Measurements from ENCODE around the gene PHLPP1. TPM values are rescaled to one million over a fixed set of nuclear protein-coding genes. Genes with fewer than 3 reads are reported as not detected.

The PHLPP1 gene
- total RNA-seq, 2 experiments from 2014 or later, result 8.2 to 8.6 TPM

DNA sequence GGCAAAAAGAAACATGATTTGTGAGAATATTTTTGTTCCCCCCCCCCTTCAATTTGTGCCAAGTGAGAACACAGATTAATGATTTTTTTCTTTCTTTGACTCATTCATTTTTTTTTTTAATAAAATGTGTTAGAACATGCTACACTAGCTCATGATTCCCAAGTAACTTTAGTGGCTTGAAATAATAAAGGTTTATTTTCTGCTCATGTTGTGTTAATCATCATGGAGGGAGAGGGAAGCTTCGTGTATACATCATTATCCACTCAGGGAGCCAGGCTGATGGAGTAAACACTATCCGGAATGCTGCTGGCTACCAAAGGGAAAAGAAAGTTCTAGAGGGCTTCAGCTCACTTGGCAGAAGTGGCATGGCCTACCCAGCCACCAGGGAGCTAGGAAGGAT lies 40.6 kb downstream of the PHLPP1 start:
- POLR2A ChIA-PET, result no interaction called here
- DNase-seq, result no peak
- H3K27me3 Mint-ChIP-seq, result no peaks in the 10 kb centered on the region
- TF ChIP-seq, protein P1, sequence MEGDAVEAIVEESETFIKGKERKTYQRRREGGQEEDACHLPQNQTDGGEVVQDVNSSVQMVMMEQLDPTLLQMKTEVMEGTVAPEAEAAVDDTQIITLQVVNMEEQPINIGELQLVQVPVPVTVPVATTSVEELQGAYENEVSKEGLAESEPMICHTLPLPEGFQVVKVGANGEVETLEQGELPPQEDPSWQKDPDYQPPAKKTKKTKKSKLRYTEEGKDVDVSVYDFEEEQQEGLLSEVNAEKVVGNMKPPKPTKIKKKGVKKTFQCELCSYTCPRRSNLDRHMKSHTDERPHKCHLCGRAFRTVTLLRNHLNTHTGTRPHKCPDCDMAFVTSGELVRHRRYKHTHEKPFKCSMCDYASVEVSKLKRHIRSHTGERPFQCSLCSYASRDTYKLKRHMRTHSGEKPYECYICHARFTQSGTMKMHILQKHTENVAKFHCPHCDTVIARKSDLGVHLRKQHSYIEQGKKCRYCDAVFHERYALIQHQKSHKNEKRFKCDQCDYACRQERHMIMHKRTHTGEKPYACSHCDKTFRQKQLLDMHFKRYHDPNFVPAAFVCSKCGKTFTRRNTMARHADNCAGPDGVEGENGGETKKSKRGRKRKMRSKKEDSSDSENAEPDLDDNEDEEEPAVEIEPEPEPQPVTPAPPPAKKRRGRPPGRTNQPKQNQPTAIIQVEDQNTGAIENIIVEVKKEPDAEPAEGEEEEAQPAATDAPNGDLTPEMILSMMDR (IDR thresholded peaks at IDR 0.05), result no peak
- intact Hi-C loops (cut with micrococcal nuclease), result no loop called here
- CTCF ChIA-PET, result no interaction called here
- peaks cover 10% of the 10 kb centered on the region for H3K4me1 Mint-ChIP-seq (ENCODE audit: low read depth)
- no peaks in the 10 kb centered on the region for H3K9me3 Mint-ChIP-seq
- H3K4me3 Mint-ChIP-seq, result no peak overlapping the region
- no peak for ATAC-seq
- no peak overlapping the region for H3K27ac Mint-ChIP-seq
- H3K36me3 Mint-ChIP-seq (ENCODE audit: low read depth), result no peaks in the 10 kb centered on the region

DNA sequence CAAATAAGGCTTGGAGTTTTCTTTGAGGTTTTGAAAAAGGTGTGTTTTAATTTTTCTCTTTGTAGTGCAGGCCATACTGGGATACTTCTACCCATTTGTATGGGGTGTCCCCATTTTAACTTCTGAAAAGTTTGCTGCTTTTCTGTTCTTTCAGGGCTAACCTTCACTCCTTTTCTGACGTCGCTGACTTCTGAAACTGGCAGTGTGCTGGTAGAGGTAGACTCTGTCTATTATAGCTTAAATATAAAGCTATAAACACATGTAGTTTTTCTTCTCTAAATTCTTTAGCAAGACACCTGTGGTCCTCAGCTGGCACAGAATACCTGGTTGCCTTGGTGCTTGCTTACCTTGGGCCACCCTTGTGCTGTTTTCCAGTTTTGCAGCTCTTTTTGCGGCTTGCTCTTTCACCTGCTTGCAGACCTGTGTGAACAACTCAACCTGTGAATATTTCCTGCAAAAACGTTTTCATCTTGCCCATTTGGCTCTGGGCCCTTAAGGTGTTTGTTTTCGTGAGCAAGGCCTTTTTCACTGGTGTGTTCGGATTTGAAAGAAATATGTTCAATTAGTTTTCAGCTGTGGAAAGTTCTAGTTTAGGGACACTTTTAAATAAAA lies 42.2 kb downstream of the PHLPP1 start:
- TF ChIP-seq, protein P1 (IDR thresholded peaks at IDR 0.05), result no peak
- DNase-seq (no peak), ATAC-seq (no peak)
- Mint-ChIP-seq H3K4me3 (no peak overlapping the region), H3K9me3 (no peaks in the 10 kb centered on the region), H3K4me1 (ENCODE audit: low read depth) (peaks cover 1% of the 10 kb centered on the region), H3K27ac (no peak overlapping the region), H3K27me3 (no peaks in the 10 kb centered on the region), H3K36me3 (ENCODE audit: low read depth) (no peaks in the 10 kb centered on the region)
- intact Hi-C loops (cut with micrococcal nuclease), result no loop called here
- CTCF ChIA-PET, result interaction anchor here (0.9 to 2.0 kb wide), 2 partner anchors 16 to 225 kb away, joined by 3 to 5 read pairs; no protein-coding TSS in a partner anchor
- POLR2A ChIA-PET, result no interaction called here

DNA sequence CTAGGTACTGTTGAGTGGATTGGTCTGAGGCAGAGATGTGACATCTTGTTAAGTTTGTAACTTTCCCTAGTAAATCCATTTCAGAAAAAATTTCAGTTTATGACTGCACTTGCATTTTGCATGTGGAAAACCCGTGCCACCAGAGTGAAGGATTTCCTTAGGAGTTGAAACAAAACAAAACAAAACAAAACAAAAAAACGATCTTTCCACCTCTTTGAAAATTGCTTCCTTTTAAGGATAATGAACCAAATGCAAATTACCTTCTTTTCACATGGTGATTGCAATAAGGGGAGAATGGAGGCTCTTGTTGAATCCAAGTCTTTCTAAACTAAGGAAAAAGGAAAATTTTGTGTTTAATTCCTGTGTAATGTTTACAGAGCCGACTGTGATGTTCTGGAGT lies 43.2 kb downstream of the PHLPP1 start:
- CTCF ChIA-PET, result interaction anchor here (0.7 to 2.0 kb wide), 4 partner anchors 14 to 224 kb away, joined by 3 to 5 read pairs (median 3); no protein-coding TSS in a partner anchor
- Mint-ChIP-seq H3K9me3 (no peaks in the 10 kb centered on the region), H3K4me1 (ENCODE audit: low read depth) (no peaks in the 10 kb centered on the region), H3K36me3 (ENCODE audit: low read depth) (no peaks in the 10 kb centered on the region), H3K4me3 (no peak overlapping the region), H3K27ac (no peak overlapping the region), H3K27me3 (no peaks in the 10 kb centered on the region)
- intact Hi-C loops (cut with micrococcal nuclease), result no loop called here
- TF ChIP-seq, protein P1 (IDR thresholded peaks at IDR 0.05), result no peak
- no peak for DNase-seq
- POLR2A ChIA-PET, result interaction anchor here (0.7 to 0.9 kb wide), 2 partner anchors 30 to 42 kb away, joined by 3 read pairs; no protein-coding TSS in a partner anchor
- ATAC-seq, result no peak

DNA sequence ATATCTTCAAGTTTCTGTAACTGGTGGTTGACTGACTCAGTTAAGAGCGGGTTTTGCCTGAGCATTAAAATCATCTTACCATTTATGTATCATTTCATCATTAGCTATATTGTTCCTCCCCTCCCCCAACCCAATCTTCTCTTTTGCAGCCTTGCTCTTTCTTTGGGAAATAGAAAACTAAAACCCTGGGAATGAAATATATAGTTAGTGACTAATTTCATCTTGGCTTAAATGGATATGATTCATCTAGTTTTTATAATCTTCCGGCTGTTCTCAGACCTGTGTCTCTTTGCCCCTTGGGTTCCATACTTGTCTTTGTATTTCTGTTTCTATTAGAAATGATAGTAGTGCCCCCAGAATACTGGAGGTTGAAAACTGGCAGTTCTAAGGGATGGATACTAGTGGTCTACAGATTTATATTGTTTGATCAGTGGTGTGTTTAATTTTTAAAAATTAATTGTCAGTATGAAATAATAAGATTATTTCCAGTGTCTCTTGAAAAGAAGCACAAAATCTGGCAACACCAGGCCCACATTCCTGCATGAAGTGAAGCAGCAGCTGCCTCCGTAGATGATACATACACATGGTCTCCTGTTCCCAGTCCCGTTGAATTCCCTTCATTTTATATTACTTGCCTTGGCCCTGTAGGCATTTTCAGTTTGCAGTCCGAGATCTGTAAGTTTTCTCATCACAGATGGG lies 44.5 kb downstream of the PHLPP1 start:
- no peak for ATAC-seq
- DNase-seq, result no peak
- H3K4me1 Mint-ChIP-seq (ENCODE audit: low read depth), result no peaks in the 10 kb centered on the region
- ChIA-PET POLR2A (no interaction called here), CTCF (interaction anchor here (0.6 kb wide), 1 partner anchor 47 kb away, joined by 3 read pairs; no protein-coding TSS in a partner anchor)
- no peak overlapping the region for H3K4me3 Mint-ChIP-seq
- no peaks in the 10 kb centered on the region for H3K9me3 Mint-ChIP-seq
- H3K27ac Mint-ChIP-seq, result no peak overlapping the region
- no peaks in the 10 kb centered on the region for H3K27me3 Mint-ChIP-seq
- intact Hi-C loops (cut with micrococcal nuclease), result no loop called here
- TF ChIP-seq, protein P1 (IDR thresholded peaks at IDR 0.05), result no peak
- H3K36me3 Mint-ChIP-seq (ENCODE audit: low read depth), result no peaks in the 10 kb centered on the region

DNA sequence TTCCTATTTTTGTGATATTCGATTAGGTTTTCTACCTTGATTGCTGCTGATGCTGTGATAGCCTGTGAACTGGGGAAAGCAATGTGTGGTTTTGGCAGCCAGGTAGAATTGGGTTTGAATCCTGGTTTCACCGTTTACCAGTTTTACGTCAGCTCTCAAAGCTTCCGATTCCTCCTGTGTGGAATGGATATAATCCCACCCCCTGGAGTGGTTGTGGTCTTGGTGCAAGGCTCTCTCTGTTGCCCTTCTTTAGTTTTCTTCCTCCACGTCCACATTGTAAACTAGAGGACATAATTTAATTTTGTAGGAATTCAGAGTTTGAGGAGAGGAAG lies 45.0 kb downstream of the PHLPP1 start:
- TF ChIP-seq, protein P1 (IDR thresholded peaks at IDR 0.05), result no peak
- DNase-seq, result no peak
- Mint-ChIP-seq H3K27me3 (no peaks in the 10 kb centered on the region), H3K9me3 (no peaks in the 10 kb centered on the region), H3K36me3 (ENCODE audit: low read depth) (no peaks in the 10 kb centered on the region), H3K27ac (no peak overlapping the region), H3K4me1 (ENCODE audit: low read depth) (no peaks in the 10 kb centered on the region), H3K4me3 (no peak overlapping the region)
- POLR2A ChIA-PET, result no interaction called here
- CTCF ChIA-PET, result no interaction called here
- no peak for ATAC-seq
- intact Hi-C loops (cut with micrococcal nuclease), result no loop called here

All from activated CD8-positive, alpha-beta T cell treated with anti-CD3 and anti-CD28 coated beads for 36 hours (primary cell).